Astrocyte (in vitro differentiated cells and primary cell): ENCODE results near the gene CAMK2N1. TPM values are rescaled to one million over a fixed set of nuclear protein-coding genes. Genes with fewer than 3 reads are reported as not detected.
A peak's percentile ranks its signal among the peaks of the same experiment; 100 is the strongest.

Experiments
- DNase-seq: peaks from one replicate; pipeline ENCODE4 v3.0.0-alpha.2; 2010; ENCODE audit warnings: low read depth
- FAIRE-seq: peaks from 2 replicates; lab custom pipeline; 2011; peaks lifted over from hg19 to GRCh38; lab: Jason Lieb, UNC
- H2AFZ ChIP-seq: 2 replicates; pipeline ENCODE4 v1.6.0; 2012; ENCODE audit warnings: low read depth, low read length, inconsistent platforms
- H3K27ac ChIP-seq: 2 replicates; pipeline ENCODE4 v1.5.1; 2011; ENCODE audit warnings: low read depth, low read length, inconsistent platforms
- H3K27me3 ChIP-seq: 2 replicates; pipeline ENCODE4 v1.6.0; 2011; ENCODE audit warnings: low read length, inconsistent platforms; ENCODE audit not compliant: insufficient read depth
- H3K36me3 ChIP-seq: 2 replicates; pipeline ENCODE4 v1.5.1; 2011; ENCODE audit warnings: low read length, inconsistent platforms; ENCODE audit not compliant: insufficient read depth
- H3K4me1 ChIP-seq: 2 replicates; pipeline ENCODE4 v1.5.1; 2011; ENCODE audit warnings: low read length, inconsistent platforms; ENCODE audit not compliant: insufficient read depth
- H3K4me2 ChIP-seq: 2 replicates; pipeline ENCODE4 v1.6.0; 2012; ENCODE audit warnings: low read length, inconsistent platforms
- H3K4me3 ChIP-seq: 2 replicates; pipeline ENCODE4 v1.5.1; 2011; ENCODE audit warnings: low read depth, mild to moderate bottlenecking, low read length, inconsistent platforms; ENCODE audit not compliant: insufficient read depth
- H3K79me2 ChIP-seq: 2 replicates; pipeline ENCODE4 v1.6.0; 2012; ENCODE audit warnings: mild to moderate bottlenecking, low read length, inconsistent platforms; ENCODE audit not compliant: insufficient read depth
- H3K9ac ChIP-seq: 2 replicates; pipeline ENCODE4 v1.6.0; 2012; ENCODE audit warnings: mild to moderate bottlenecking, low read length, inconsistent platforms
- H3K9me3 ChIP-seq: 2 replicates; pipeline ENCODE4 v1.5.1; 2012; ENCODE audit warnings: low read depth, mild to moderate bottlenecking, low read length, inconsistent platforms; ENCODE audit not compliant: insufficient read depth
- H4K20me1 ChIP-seq: 2 replicates; pipeline ENCODE4 v1.6.0; 2012; ENCODE audit warnings: low read length, inconsistent platforms; ENCODE audit not compliant: insufficient read depth
- H3K27ac Mint-ChIP-seq: one replicate; pipeline ENCODE4 v1.8.0; 2021; ENCODE audit warnings: mild to moderate bottlenecking, mixed read lengths; ENCODE audit not compliant: unreplicated experiment
- H3K27me3 Mint-ChIP-seq: one replicate; pipeline ENCODE4 v1.8.0; 2021; ENCODE audit warnings: low read depth, mixed read lengths; ENCODE audit not compliant: unreplicated experiment
- H3K36me3 Mint-ChIP-seq: one replicate; pipeline ENCODE4 v1.8.0; 2021; ENCODE audit warnings: low read depth, mixed read lengths; ENCODE audit not compliant: unreplicated experiment
- H3K4me1 Mint-ChIP-seq: one replicate; pipeline ENCODE4 v1.8.0; 2021; ENCODE audit warnings: low read depth, mixed read lengths; ENCODE audit not compliant: unreplicated experiment
- H3K4me3 Mint-ChIP-seq: one replicate; pipeline ENCODE4 v1.8.0; 2021; ENCODE audit warnings: mild to moderate bottlenecking, moderate library complexity, mixed read lengths; ENCODE audit not compliant: unreplicated experiment
- H3K9me3 Mint-ChIP-seq: one replicate; pipeline ENCODE4 v1.8.0; 2021; ENCODE audit warnings: mild to moderate bottlenecking, mixed read lengths; ENCODE audit not compliant: unreplicated experiment
- EZH2 ChIP-seq: IDR thresholded peaks from 2 replicates; pipeline ENCODE4 v1.6.1; 2012; ENCODE audit warnings: mild to moderate bottlenecking, low read length, inconsistent platforms; ENCODE audit not compliant: insufficient read depth
- total RNA-seq: library from RNA; stranded (reverse); gene quantifications from 2 replicates; pipeline ENCODE4 v1.2.1, GENCODE V29; 2021
- TF ChIP-seq, protein P1 (sequence below): IDR thresholded peaks from 2 replicates; pipeline ENCODE4 v1.5.1; 2011; ENCODE audit warnings: low read depth, mild to moderate bottlenecking, inconsistent platforms, low read length, moderate library complexity; ENCODE audit not compliant: insufficient read depth

CAMK2N1 gene
- total RNA-seq, 1 donor from 2014 or later: 18.9 TPM

DNA sequence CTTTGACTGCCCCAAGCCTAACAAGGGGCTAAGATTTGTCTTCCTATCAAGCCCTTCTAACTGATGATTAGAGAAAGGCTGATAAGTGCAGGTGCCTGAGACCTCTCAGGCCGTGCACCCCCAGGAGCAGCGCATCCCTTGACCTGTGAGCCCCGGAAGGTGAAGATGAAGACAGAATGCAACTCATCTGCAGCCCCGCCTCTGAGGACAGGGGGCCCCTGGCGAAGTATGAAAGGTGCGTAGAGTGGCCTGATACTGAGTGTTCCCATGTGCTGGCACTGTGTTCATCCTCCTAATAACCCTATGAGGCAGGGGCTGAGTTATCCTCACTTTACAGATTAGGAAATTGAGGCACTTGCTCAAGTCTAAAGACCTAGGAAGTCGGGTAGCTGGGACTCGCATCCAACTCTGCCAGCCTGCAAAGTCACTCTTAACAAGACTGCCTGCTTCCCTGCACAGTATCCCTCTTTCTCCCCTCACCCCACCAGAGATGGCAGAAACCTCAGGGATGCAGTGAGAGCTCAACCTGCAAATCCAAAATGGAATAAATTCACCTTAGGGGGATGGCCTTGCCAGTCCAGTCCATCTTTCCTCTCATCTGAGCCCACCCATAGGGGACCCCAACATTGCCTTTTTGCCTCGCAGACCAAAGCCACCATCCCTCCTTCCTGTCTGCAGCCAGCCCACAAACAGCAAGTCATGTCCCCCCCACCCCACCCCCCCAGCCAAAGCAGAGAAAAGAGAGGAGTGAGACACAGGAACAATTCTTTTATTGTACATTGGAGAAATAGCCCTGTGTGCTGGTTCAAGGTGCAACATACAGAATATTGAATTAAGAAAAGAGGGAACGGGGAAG, 4.1 kb downstream of the CAMK2N1 start:
- DNase-seq: no peak
- H3K4me3 ChIP-seq: no peak overlapping the region

DNA sequence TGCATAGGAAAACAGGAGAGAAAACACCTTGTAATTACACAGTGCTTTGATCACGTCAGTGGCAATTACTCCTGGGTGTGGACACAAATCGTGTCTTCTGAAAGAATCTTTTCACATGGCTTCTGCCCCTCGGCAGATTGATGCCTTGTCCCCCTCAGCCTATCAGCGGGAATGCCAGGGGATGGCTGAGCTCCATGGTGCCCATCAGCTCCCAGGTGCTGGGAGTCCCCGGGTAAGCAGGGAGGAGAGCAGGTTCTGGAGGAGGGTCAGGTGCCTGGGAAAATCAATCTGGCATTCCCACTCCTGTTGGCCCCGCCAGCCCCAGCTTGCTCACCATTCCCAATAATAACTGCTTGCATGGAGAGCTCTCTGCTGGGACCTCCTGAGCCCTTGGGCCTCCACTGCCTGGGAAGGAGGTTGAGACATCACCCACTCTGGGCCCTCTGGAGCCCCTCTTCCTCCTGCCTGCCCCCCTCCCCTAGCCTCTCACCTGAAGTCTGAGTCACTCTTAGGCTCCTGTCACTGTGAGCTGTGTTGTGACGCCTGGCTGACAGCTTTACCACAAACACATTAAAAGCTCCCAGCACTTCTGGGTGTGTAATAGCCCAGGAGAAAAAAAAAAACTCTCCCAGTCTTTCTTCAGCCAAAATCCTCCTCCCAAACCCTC, 4.9 kb downstream of the CAMK2N1 start:
- H3K27ac Mint-ChIP-seq: no peak overlapping the region
- Histone ChIP-seq H3K27me3 (no peaks in the 10 kb centered on the region), H3K36me3 (no peaks in the 10 kb centered on the region), H3K9me3 (no peaks in the 10 kb centered on the region), H3K27ac (no peak overlapping the region), H2AFZ (no peak overlapping the region), H3K4me3 (no peak overlapping the region), H4K20me1 (peaks cover 46% of the 10 kb centered on the region), H3K4me2 (no peak overlapping the region), H3K79me2 (peaks cover 26% of the 10 kb centered on the region), H3K9ac (no peak overlapping the region), H3K4me1 (peaks cover 34% of the 10 kb centered on the region)
- no peaks in the 10 kb centered on the region for H3K9me3 Mint-ChIP-seq
- no peak overlapping the region for H3K4me3 Mint-ChIP-seq
- H3K27me3 Mint-ChIP-seq: peaks cover 2% of the 10 kb centered on the region
- H3K4me1 Mint-ChIP-seq: peaks cover 33% of the 10 kb centered on the region
- DNase-seq (no peak), FAIRE-seq (no peak)
- no peaks in the 10 kb centered on the region for H3K36me3 Mint-ChIP-seq
- TF ChIP-seq, protein P1, sequence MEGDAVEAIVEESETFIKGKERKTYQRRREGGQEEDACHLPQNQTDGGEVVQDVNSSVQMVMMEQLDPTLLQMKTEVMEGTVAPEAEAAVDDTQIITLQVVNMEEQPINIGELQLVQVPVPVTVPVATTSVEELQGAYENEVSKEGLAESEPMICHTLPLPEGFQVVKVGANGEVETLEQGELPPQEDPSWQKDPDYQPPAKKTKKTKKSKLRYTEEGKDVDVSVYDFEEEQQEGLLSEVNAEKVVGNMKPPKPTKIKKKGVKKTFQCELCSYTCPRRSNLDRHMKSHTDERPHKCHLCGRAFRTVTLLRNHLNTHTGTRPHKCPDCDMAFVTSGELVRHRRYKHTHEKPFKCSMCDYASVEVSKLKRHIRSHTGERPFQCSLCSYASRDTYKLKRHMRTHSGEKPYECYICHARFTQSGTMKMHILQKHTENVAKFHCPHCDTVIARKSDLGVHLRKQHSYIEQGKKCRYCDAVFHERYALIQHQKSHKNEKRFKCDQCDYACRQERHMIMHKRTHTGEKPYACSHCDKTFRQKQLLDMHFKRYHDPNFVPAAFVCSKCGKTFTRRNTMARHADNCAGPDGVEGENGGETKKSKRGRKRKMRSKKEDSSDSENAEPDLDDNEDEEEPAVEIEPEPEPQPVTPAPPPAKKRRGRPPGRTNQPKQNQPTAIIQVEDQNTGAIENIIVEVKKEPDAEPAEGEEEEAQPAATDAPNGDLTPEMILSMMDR: no peak
- no peak for TF ChIP-seq EZH2

More for the DNA sequence above, 4.1 kb downstream of the CAMK2N1 start:
- Mint-ChIP-seq H3K4me1 (peaks cover 33% of the 10 kb centered on the region), H3K27me3 (peaks cover 2% of the 10 kb centered on the region), H3K27ac (peak overlapping the region; percentile 69), H3K4me3 (no peak overlapping the region), H3K36me3 (no peaks in the 10 kb centered on the region), H3K9me3 (no peaks in the 10 kb centered on the region)
- H3K9ac ChIP-seq: no peak overlapping the region
- H3K4me1 ChIP-seq: peaks cover 30% of the 10 kb centered on the region
- peaks cover 46% of the 10 kb centered on the region for H4K20me1 ChIP-seq
- H2AFZ ChIP-seq: no peak overlapping the region
- no peak overlapping the region for H3K27ac ChIP-seq
- FAIRE-seq: no peak
- no peaks in the 10 kb centered on the region for H3K27me3 ChIP-seq
- no peaks in the 10 kb centered on the region for H3K36me3 ChIP-seq
- no peak for TF ChIP-seq EZH2
- TF ChIP-seq, protein P1: no peak
- no peaks in the 10 kb centered on the region for H3K9me3 ChIP-seq
- H3K79me2 ChIP-seq: peaks cover 26% of the 10 kb centered on the region
- peak overlapping the region; percentile 100 for H3K4me2 ChIP-seq
